ENCODE data around the gene MUSTN1.

Gene MUSTN1

DNA sequence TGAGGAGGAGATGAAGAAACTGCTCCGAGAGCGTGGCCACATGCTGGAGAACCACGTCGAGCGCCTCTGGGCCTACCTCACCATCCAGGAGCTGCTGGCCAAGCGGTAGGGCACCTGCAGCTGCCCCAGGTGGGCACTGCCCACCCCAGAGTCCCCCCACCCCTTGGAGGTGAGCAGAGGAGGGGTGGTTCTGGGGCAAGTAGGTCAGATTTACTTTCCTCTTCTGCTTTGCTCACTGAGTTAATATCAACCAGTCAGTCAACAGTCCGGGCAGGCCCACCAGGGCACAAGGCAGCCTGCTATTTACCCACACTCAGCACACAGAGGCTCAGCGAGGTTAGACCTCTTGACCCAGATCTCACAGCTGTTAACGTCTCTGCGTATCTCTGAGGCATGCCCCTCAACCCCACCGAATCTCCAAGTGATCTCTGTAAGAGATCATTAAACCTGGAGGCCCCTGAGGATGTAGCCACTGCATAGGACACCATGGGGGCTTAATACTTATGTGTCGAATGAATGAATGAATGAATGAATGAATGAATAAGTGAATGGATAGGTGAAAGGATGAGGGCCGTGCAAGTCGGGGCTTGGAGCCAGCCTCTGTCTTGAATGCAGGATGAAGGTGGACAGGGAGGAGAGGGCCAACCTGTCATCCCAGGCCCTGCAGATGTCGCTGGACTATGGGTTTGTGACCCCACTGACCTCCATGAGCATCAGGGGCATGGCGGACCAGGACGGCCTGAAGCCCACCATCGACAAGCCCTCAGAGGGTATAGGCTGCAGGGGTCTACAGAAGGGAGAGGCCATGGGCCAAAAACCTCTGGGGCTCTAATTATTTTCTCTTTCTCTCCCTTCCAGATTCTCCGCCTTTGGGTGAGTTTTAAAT lies 48.2 kb downstream of the MUSTN1 start:
- Histone ChIP-seq H3K27ac (ENCODE audit: low read depth, low read length) (no peak overlapping the region), H3K4me3 (ENCODE audit: low read depth, low read length) (no peak overlapping the region), H3K79me2 (ENCODE audit: control insufficient read depth, insufficient read depth, low read length, unreplicated experiment) (no peaks in the 10 kb centered on the region), H3K27me3 (ENCODE audit: insufficient read depth, low read length) (peaks cover 23% of the 10 kb centered on the region), H2AFZ (ENCODE audit: low read length, unreplicated experiment) (no peak overlapping the region), H3K36me3 (ENCODE audit: insufficient read depth, low read length) (no peaks in the 10 kb centered on the region), H3K4me1 (ENCODE audit: control insufficient read depth, insufficient read depth, low read length, unreplicated experiment) (no peaks in the 10 kb centered on the region)

DNA sequence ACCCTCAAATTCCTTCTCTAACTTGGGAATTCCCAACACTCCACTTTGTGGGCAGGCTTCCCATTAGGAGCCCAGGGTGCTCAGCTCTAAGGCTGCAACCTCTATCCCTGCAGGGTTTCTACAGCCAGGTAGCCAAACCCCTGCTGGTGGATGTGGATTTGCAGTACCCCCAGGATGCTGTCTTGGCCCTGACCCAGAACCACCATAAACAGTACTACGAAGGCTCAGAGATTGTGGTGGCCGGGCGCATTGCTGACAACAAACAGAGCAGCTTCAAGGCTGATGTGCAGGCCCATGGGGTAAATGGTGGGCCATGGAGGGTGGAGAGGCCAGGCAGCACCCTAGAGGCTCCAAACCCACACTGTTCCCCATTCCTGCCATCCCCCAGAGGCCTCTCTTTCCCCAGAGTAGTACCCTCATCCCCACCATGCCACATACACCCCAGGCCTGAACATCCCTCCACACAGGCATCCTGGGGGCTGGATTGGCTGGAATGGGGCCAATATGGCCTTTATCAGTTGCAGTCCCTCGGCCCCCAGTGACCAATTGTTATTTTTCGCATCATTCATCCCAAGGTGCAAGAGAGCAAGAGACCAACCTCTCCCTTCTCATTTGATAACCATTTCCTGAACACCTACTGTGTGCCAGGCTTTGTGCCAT lies 49.8 kb downstream of the MUSTN1 start:
- Histone ChIP-seq H3K4me1 (ENCODE audit: control insufficient read depth, insufficient read depth, low read length, unreplicated experiment) (no peaks in the 10 kb centered on the region), H3K27me3 (ENCODE audit: insufficient read depth, low read length) (peaks cover 35% of the 10 kb centered on the region), H2AFZ (ENCODE audit: low read length, unreplicated experiment) (no peak overlapping the region), H3K36me3 (ENCODE audit: insufficient read depth, low read length) (no peaks in the 10 kb centered on the region), H3K27ac (ENCODE audit: low read depth, low read length) (no peak overlapping the region), H3K4me3 (ENCODE audit: low read depth, low read length) (no peak overlapping the region), H3K79me2 (ENCODE audit: control insufficient read depth, insufficient read depth, low read length, unreplicated experiment) (no peaks in the 10 kb centered on the region)

DNA sequence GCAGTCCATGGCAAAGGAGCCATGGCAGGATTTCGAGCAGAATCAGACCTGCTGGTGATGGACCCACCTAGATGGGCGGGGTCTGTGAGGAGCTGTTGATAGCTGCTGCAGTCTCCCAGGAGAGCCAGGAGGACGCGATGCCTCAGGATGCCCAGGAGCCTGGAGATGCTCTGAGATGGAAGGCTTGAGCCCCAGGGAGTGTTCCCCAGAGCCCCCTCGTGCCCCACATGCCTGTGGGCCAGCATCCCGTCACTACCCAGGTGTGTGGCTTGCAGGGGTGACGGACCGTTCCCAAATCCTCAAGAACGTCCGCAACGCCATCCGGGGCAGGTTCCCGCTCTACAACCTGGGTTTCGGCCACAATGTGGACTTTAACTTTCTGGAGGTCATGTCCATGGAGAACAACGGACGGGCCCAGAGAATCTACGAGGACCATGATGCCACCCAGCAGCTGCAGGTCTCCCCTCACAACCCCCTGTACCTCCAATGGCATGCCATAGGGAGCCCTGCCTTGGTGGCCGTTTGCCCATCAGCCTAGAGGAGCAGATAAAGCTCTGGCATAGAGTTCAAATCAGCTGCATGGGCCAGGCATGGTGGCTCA lies 50.7 kb downstream of the MUSTN1 start:
- Histone ChIP-seq H3K79me2 (ENCODE audit: control insufficient read depth, insufficient read depth, low read length, unreplicated experiment) (no peaks in the 10 kb centered on the region), H2AFZ (ENCODE audit: low read length, unreplicated experiment) (no peak overlapping the region), H3K4me3 (ENCODE audit: low read depth, low read length) (no peak overlapping the region), H3K27me3 (ENCODE audit: insufficient read depth, low read length) (peaks cover 43% of the 10 kb centered on the region), H3K4me1 (ENCODE audit: control insufficient read depth, insufficient read depth, low read length, unreplicated experiment) (no peaks in the 10 kb centered on the region), H3K27ac (ENCODE audit: low read depth, low read length) (no peak overlapping the region), H3K36me3 (ENCODE audit: insufficient read depth, low read length) (no peaks in the 10 kb centered on the region)

DNA sequence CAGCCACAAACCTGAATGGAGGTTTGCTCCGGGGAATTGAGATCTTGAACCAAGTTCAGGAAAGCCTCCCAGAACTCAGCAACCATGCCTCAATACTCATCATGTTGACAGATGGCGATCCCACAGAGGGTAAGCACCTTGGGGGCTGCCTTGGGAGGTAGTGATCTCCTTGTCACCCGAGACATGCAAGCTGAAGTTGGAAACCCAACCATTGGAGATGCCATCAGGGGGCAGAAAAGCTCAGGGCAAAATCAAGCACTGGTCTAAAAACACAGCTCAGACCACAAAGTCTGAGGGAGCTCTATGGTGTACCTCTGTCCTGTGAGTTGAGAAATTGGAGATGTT lies 51.6 kb downstream of the MUSTN1 start:
- no peaks in the 10 kb centered on the region for H3K79me2 ChIP-seq (ENCODE audit: control insufficient read depth, insufficient read depth, low read length, unreplicated experiment)
- H3K27ac ChIP-seq (ENCODE audit: low read depth, low read length): no peak overlapping the region
- H3K36me3 ChIP-seq (ENCODE audit: insufficient read depth, low read length): no peaks in the 10 kb centered on the region
- no peaks in the 10 kb centered on the region for H3K4me1 ChIP-seq (ENCODE audit: control insufficient read depth, insufficient read depth, low read length, unreplicated experiment)
- no peak overlapping the region for H2AFZ ChIP-seq (ENCODE audit: low read length, unreplicated experiment)
- H3K4me3 ChIP-seq (ENCODE audit: low read depth, low read length): no peak overlapping the region
- peaks cover 51% of the 10 kb centered on the region for H3K27me3 ChIP-seq (ENCODE audit: insufficient read depth, low read length)
